Nephron progenitor cell (in vitro differentiated cells): ENCODE measurements around the gene LMAN1L.

ENCODE experiments used
- DNase-seq: peaks from one replicate; pipeline ENCODE4 v3.0.0; 2021
- H3K27ac Mint-ChIP-seq: 2 replicates; pipeline ENCODE4 v1.8.0; 2021; ENCODE audit warnings: mild to moderate bottlenecking, moderate library complexity, mixed read lengths
- H3K27me3 Mint-ChIP-seq: 2 replicates; pipeline ENCODE4 v1.8.0; 2021; ENCODE audit warnings: mild to moderate bottlenecking, low read depth, mixed read lengths; ENCODE audit not compliant: poor library complexity
- H3K36me3 Mint-ChIP-seq: 2 replicates; pipeline ENCODE4 v1.8.0; 2021; ENCODE audit warnings: low read depth, mixed read lengths
- H3K4me1 Mint-ChIP-seq: 2 replicates; pipeline ENCODE4 v1.8.0; 2021; ENCODE audit warnings: mixed read lengths
- H3K4me3 Mint-ChIP-seq: 2 replicates; pipeline ENCODE4 v1.8.0; 2021; ENCODE audit warnings: mild to moderate bottlenecking, moderate library complexity, mixed read lengths
- H3K9me3 Mint-ChIP-seq: 2 replicates; pipeline ENCODE4 v1.8.0; 2021; ENCODE audit warnings: mild to moderate bottlenecking, moderate library complexity, mixed read lengths
- CTCF ChIP-seq: fragments of 200-600 bp; sonication (generic); IDR thresholded peaks from 2 replicates; pipeline ENCODE4 v1.5.0; 2021; ENCODE audit warnings: antibody characterized with exemption

The LMAN1L gene

GRCh38 chr15:74844319-74845207, 31.9 kb downstream of the LMAN1L start:
- Mint-ChIP-seq H3K9me3 (no peaks in the 10 kb centered on the region), H3K36me3 (peaks cover 26% of the 10 kb centered on the region), H3K4me3 (no peak overlapping the region), H3K4me1 (peaks cover 48% of the 10 kb centered on the region), H3K27me3 (no peaks in the 10 kb centered on the region), H3K27ac (peak overlapping the region; percentile 91)
- TF ChIP-seq CTCF, result no peak
- no peak for DNase-seq

GRCh38 chr15:74845208-74845568, 32.6 kb downstream of the LMAN1L start:
- Mint-ChIP-seq H3K4me1 (peaks cover 44% of the 10 kb centered on the region), H3K9me3 (no peaks in the 10 kb centered on the region), H3K27ac (no peak overlapping the region), H3K4me3 (no peak overlapping the region), H3K36me3 (peaks cover 26% of the 10 kb centered on the region), H3K27me3 (no peaks in the 10 kb centered on the region)
- no peak for TF ChIP-seq CTCF
- DNase-seq, result no peak

DNA sequence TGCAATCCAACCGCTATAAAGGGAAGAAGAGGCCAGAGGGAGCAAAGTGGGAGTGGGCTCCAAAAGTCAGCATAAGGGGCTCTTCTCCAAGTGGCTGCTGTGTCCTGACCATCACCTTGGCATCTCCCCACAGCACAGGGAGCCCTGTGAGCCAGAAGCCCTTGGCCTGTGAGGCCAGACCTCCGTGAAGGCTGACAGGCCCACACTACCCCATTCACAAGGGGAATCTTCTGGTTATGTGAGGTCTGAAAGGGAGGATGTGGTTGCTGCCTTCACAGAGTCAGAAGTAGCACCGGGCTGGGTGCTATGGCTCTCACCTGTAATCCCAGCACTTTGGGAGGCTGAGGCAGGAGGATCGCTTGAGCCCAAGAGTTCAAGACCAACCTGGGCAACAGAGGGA, 32.9 kb downstream of the LMAN1L start:
- Mint-ChIP-seq H3K27me3 (no peaks in the 10 kb centered on the region), H3K4me1 (peaks cover 40% of the 10 kb centered on the region), H3K9me3 (no peaks in the 10 kb centered on the region), H3K27ac (no peak overlapping the region), H3K36me3 (peaks cover 26% of the 10 kb centered on the region), H3K4me3 (no peak overlapping the region)
- TF ChIP-seq CTCF, result no peak
- DNase-seq, result no peak

DNA sequence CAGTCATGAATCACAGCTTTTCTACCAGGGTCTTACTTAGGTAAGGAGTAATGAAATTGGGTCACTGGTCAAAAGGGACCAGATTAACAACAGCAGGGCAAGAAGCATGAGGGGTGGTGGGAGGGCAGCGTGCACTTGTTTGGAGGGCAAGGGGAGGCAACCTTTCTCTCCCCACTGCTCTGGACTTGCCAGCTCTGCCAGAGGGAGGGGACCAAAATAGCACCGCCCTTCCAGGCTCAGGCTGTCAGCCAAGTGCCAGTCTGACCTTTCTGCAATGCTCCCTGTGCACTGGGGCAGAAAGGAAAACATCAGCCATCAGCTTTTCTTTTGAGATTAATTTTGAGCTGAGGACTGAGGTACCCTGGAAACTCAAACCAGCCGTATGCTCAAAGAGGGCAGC, 34.8 kb downstream of the LMAN1L start:
- peaks cover 31% of the 10 kb centered on the region for H3K36me3 Mint-ChIP-seq
- DNase-seq, result no peak
- no peak overlapping the region for H3K4me3 Mint-ChIP-seq
- TF ChIP-seq CTCF, result no peak
- H3K4me1 Mint-ChIP-seq, result peaks cover 22% of the 10 kb centered on the region
- H3K27me3 Mint-ChIP-seq, result no peaks in the 10 kb centered on the region
- H3K9me3 Mint-ChIP-seq, result no peaks in the 10 kb centered on the region
- H3K27ac Mint-ChIP-seq, result no peak overlapping the region

- peaks cover 9% of the 10 kb centered on the region for H3K4me1 Mint-ChIP-seq
- no peaks in the 10 kb centered on the region for H3K27me3 Mint-ChIP-seq
- H3K36me3 Mint-ChIP-seq, result peaks cover 25% of the 10 kb centered on the region
- no peak overlapping the region for H3K27ac Mint-ChIP-seq
- no peak for DNase-seq
- H3K9me3 Mint-ChIP-seq, result no peaks in the 10 kb centered on the region
- no peak for TF ChIP-seq CTCF
- H3K4me3 Mint-ChIP-seq, result no peak overlapping the region
Observed at GRCh38 chr15:74850393-74850792, 37.8 kb downstream of the LMAN1L start.

GRCh38 chr15:74851960-74852359, 39.3 kb downstream of the LMAN1L start:
- Mint-ChIP-seq H3K4me1 (peaks cover 11% of the 10 kb centered on the region), H3K27ac (no peak overlapping the region), H3K27me3 (no peaks in the 10 kb centered on the region), H3K4me3 (no peak overlapping the region), H3K36me3 (peaks cover 21% of the 10 kb centered on the region), H3K9me3 (no peaks in the 10 kb centered on the region)
- no peak for TF ChIP-seq CTCF
- no peak for DNase-seq
